Muscle of arm (tissue), 14 donors: ENCODE data around the gene GALNT15. TPM values are rescaled to one million over a fixed set of nuclear protein-coding genes. Genes with fewer than 3 reads are reported as not detected.

ENCODE experiments used
- DNase-seq: peaks from one replicate; pipeline ENCODE4 v3.0.0-alpha.2; 2013
- long read RNA-seq, 11 donors: transcript quantifications; one replicate each; lab custom pipeline, GENCODE V29; 2026
- polyA plus RNA-seq, 12 donors: library from polyadenylated mRNA; unstranded; fragments of 120-200 nt; gene quantifications; one replicate each; pipeline ENCODE4 v1.2.1, GENCODE V29; 2013; ENCODE audit not compliant: insufficient read length in 12 of 12

GALNT15 gene
- polyA plus RNA-seq: 1 to 10 TPM in 8 of 12 donors, under 1 TPM in 2, not detected in 2; 0.24 to 6.6 (median 1.3) TPM
- long read RNA-seq, donor 1: 0 reads
- long read RNA-seq, donor 2: 0 reads
- long read RNA-seq, donor 3: 0 reads
- long read RNA-seq, donor 4: 0 reads
- long read RNA-seq, donor 5: 0 reads
- long read RNA-seq, donor 6: 0 reads
- long read RNA-seq, donor 7: 0 reads
- long read RNA-seq, donor 8: 0 reads
- long read RNA-seq, donor 9: 0 reads
- long read RNA-seq, donor 10: 0 reads
- long read RNA-seq, donor 11: 0 reads

- DNase-seq: peak; percentile 73
Measured at GRCh38 chr3:16174389-16174788, at the start of gene GALNT15. GALNT15 (plus strand) TSS chr3:16174680; CDS start chr3:16175152, 472 bp downstream.

GRCh38 chr3:16126634-16127033, 47.8 kb upstream of the GALNT15 start:
- no peak for DNase-seq

- no peak for DNase-seq
Measured at GRCh38 chr3:16127249-16127648, 47.2 kb upstream of the GALNT15 start.

GRCh38 chr3:16130066-16130465, 44.4 kb upstream of the GALNT15 start:
- DNase-seq: no peak

GRCh38 chr3:16132190-16132589, 42.3 kb upstream of the GALNT15 start:
- no peak for DNase-seq

- DNase-seq: peak; percentile 49
Measured at GRCh38 chr3:16132928-16133327, 41.6 kb upstream of the GALNT15 start.

- DNase-seq: no peak
Measured at GRCh38 chr3:16134173-16134928, 40.1 kb upstream of the GALNT15 start.

GRCh38 chr3:16136055-16136454, 38.4 kb upstream of the GALNT15 start:
- no peak for DNase-seq

GRCh38 chr3:16137044-16137443, 37.4 kb upstream of the GALNT15 start:
- no peak for DNase-seq

GRCh38 chr3:16137977-16138376, 36.5 kb upstream of the GALNT15 start:
- no peak for DNase-seq

GRCh38 chr3:16140116-16140893, 34.2 kb upstream of the GALNT15 start:
- no peak for DNase-seq

GRCh38 chr3:16140894-16141285, 33.6 kb upstream of the GALNT15 start:
- no peak for DNase-seq

GRCh38 chr3:16142350-16143025, 32.0 kb upstream of the GALNT15 start:
- DNase-seq: no peak

- DNase-seq: no peak
Measured at GRCh38 chr3:16143861-16144447, 30.5 kb upstream of the GALNT15 start.

GRCh38 chr3:16145176-16145575, 29.3 kb upstream of the GALNT15 start:
- no peak for DNase-seq

- no peak for DNase-seq
Measured at GRCh38 chr3:16146015-16146730, 28.3 kb upstream of the GALNT15 start.

- no peak for DNase-seq
Measured at GRCh38 chr3:16147220-16147994, 27.1 kb upstream of the GALNT15 start.

GRCh38 chr3:16148213-16148612, 26.3 kb upstream of the GALNT15 start:
- no peak for DNase-seq

GRCh38 chr3:16148783-16149182, 25.7 kb upstream of the GALNT15 start:
- peak; percentile 75 for DNase-seq

GRCh38 chr3:16150285-16150684, 24.2 kb upstream of the GALNT15 start:
- DNase-seq: no peak
